HepG2 (cell line): Measurements from ENCODE around the gene PLEKHN1. TPM values are rescaled to one million over a fixed set of nuclear protein-coding genes. Genes with fewer than 3 reads are reported as not detected.

Experiments
- ATAC-seq: fragments of 200-7000 bp; cut with Tn5 transposase; 3 replicates; pipeline ENCODE4 v1.9.1; 2020; ENCODE audit warnings: mild to moderate bottlenecking, moderate library complexity
- BruUV-seq: library from RNA; stranded (reverse); fragments of 400-500 nt; replicated peaks from 2 replicates; lab custom pipeline; 2021; lab: Mats Ljungman, UMichigan
- CTCF ChIA-PET: fragments of 300-600 bp; formaldehyde crosslinking; extraction: SDS; loops from one replicate; lab custom pipeline; 2021; ENCODE audit warnings: low total read pairs, inconsistent platforms, low intra/inter-chr PET ratio; lab: Yijun Ruan, JAX
- POLR2A ChIA-PET: fragments of 350-600 bp; sonication (Branson Sonifier 250); formaldehyde crosslinking; loops from one replicate; lab custom pipeline; 2020; ENCODE audit warnings: antibody characterized with exemption, inconsistent platforms; lab: Yijun Ruan, JAX
- DNase-seq: peaks from one replicate; pipeline ENCODE4 v3.0.0-alpha.2; 2015; ENCODE audit warnings: low spot score
- FAIRE-seq: peaks from 3 replicates; lab custom pipeline; 2011; peaks lifted over from hg19 to GRCh38; lab: Jason Lieb, UNC
- H2AFZ ChIP-seq: one replicate; pipeline ENCODE4 v1.6.1; 2011; ENCODE audit warnings: low read length, inconsistent platforms
- H3K27ac ChIP-seq: fragments of 300-600 bp; 3 replicates; pipeline ENCODE4 v1.8.0; 2011; ENCODE audit warnings: mixed run types, mild to moderate bottlenecking, mixed read lengths, low read length, inconsistent platforms; ENCODE audit not compliant: insufficient read depth; ENCODE audit errors: extremely low read length
- H3K27me3 ChIP-seq, 2 experiments: fragments of 200-600 bp in 1 of 2; 2 replicates in 1 of 2; 3 replicates in 1 of 2; pipeline versions ENCODE4 v1.6.0 to v1.8.0; 2011; ENCODE audit warnings: low read length in 2 of 2, mild to moderate bottlenecking in 2 of 2, moderate library complexity in 2 of 2, inconsistent platforms in 1 of 2; ENCODE audit not compliant: insufficient read depth in 2 of 2, control insufficient read depth in 1 of 2
- H3K36me3 ChIP-seq, 2 experiments: fragments of 200-600 bp in 1 of 2; replicated peaks in 1 of 2; 2 replicates in 1 of 2; 3 replicates in 1 of 2; pipeline versions ENCODE4 v1.5.1 to v1.8.0; 2011; ENCODE audit warnings: low read length in 2 of 2, inconsistent platforms in 1 of 2; ENCODE audit not compliant: insufficient read depth in 2 of 2, control insufficient read depth in 1 of 2
- H3K4me1 ChIP-seq: 2 replicates; pipeline ENCODE4 v1.5.1; 2012; ENCODE audit warnings: low read length, inconsistent platforms; ENCODE audit not compliant: insufficient read depth
- H3K4me2 ChIP-seq: 2 replicates; pipeline ENCODE4 v1.6.0; 2011; ENCODE audit warnings: low read depth, low read length, inconsistent platforms
- H3K4me3 ChIP-seq, 3 experiments: fragments of 200-600 bp in 1 of 3; sonication (generic), shearing (Covaris generic) in 1 of 3; replicated peaks in 1 of 3; 2 replicates each; pipeline ENCODE4 v1.5.1; 2011 to 2016; ENCODE audit warnings: low read length in 3 of 3, inconsistent platforms in 2 of 3, low read depth in 2 of 3, mild to moderate bottlenecking in 2 of 3, control low read depth in 1 of 3, mixed read lengths in 1 of 3; ENCODE audit not compliant: insufficient read depth in 1 of 3
- H3K79me2 ChIP-seq: one replicate; pipeline ENCODE4 v1.6.1; 2011; ENCODE audit warnings: low read length, inconsistent platforms; ENCODE audit not compliant: insufficient read depth
- H3K9ac ChIP-seq: 2 replicates; pipeline ENCODE4 v1.6.0; 2011; ENCODE audit warnings: mild to moderate bottlenecking, low read depth, low read length, inconsistent platforms; ENCODE audit not compliant: insufficient read depth
- H3K9me3 ChIP-seq: 2 replicates; pipeline ENCODE4 v1.5.1; 2012; ENCODE audit warnings: mild to moderate bottlenecking, low read length
- H4K20me1 ChIP-seq: 2 replicates; pipeline ENCODE4 v1.6.0; 2011; ENCODE audit warnings: inconsistent platforms, mild to moderate bottlenecking, low read length, moderate library complexity; ENCODE audit not compliant: insufficient read depth
- ETV5 ChIP-seq: IDR thresholded peaks from 2 replicates; pipeline ENCODE4 v1.6.1; 2018; ENCODE audit warnings: missing biosample characterization, missing genetic modification reagents, inconsistent platforms, borderline replicate concordance
- FOSL1 ChIP-seq: sonication (generic); formaldehyde crosslinking; IDR thresholded peaks from 2 replicates; pipeline ENCODE4 v1.9.0; 2021; ENCODE audit warnings: missing genetic modification reagents, borderline replicate concordance
- NFKB2 ChIP-seq: sonication (generic); formaldehyde crosslinking; IDR thresholded peaks from 2 replicates; pipeline ENCODE4 v1.4.0; 2020; ENCODE audit warnings: missing genetic modification reagents, borderline replicate concordance
- ZNF510 ChIP-seq: sonication (generic); formaldehyde crosslinking; IDR thresholded peaks from 2 replicates; pipeline ENCODE4 v1.4.0; 2020; ENCODE audit warnings: low read depth, mild to moderate bottlenecking, missing genetic modification reagents
- WGBS: methylation state at CpG from one replicate; pipeline ENCODE4 v1.1.6; 2017; ENCODE audit warnings: low lambda C conversion rate; 5-methylcytosine and 5-hydroxymethylcytosine counted together
- in situ Hi-C: cut with HindIII; loops from 2 replicates; pipeline ENCODE4 v1.10.0; 2017; ENCODE audit warnings: low pct_unique_long_range_greater_than_20kb; ENCODE audit not compliant: extremely low pct_ligation_motif_present
- intact Hi-C: fragments of 100-400 bp; cut with micrococcal nuclease; formaldehyde crosslinking; loops from one replicate; pipeline ENCODE4 v1.10.0; 2022; ENCODE audit not compliant: unreplicated experiment
- polyA plus RNA-seq, 8 experiments: library from polyadenylated mRNA; depleted of rRNA in 3 of 8; stranded (reverse) in 7 of 8; unstranded in 1 of 8; fragments of >200 nt; fragmentation: Illumina TruSeq in 4 of 8; extraction: Trizol in 4 of 8; gene quantifications; 2 replicates each; pipeline versions ENCODE4 v1.2.1 to v1.2.3, GENCODE V29; 2011 to 2016; ENCODE audit warnings: low read depth in 4 of 8, missing spikeins in 1 of 8, mixed read lengths in 1 of 8; ENCODE audit not compliant: insufficient read depth in 1 of 8
- total RNA-seq, 5 experiments: library from RNA; depleted of rRNA; stranded (reverse); fragments of >200 nt; fragmentation: Illumina TruSeq; extraction: Trizol; gene quantifications; 2 replicates each; pipeline ENCODE4 v1.2.3, GENCODE V29; 2016; ENCODE audit warnings: low read depth in 1 of 5
- TF ChIP-seq, protein P1 (sequence below): sonication (generic); formaldehyde crosslinking; IDR thresholded peaks from 2 replicates; pipeline ENCODE4 v1.9.0; 2021; ENCODE audit warnings: mild to moderate bottlenecking, missing genetic modification reagents
- TF ChIP-seq, protein P2 (sequence below): sonication (generic); formaldehyde crosslinking; IDR thresholded peaks from 2 replicates; pipeline ENCODE4 v1.8.0; 2022; ENCODE audit warnings: missing genetic modification reagents, mild to moderate bottlenecking, moderate library complexity, borderline replicate concordance
- TF ChIP-seq, protein P3 (sequence below), 2 experiments: IDR thresholded peaks; 2 replicates each; pipeline ENCODE4 v1.6.1; 2011 to 2012; ENCODE audit warnings: low read length in 2 of 2, borderline replicate concordance in 1 of 2, low read depth in 1 of 2, mild to moderate bottlenecking in 1 of 2, moderate library complexity in 1 of 2

Gene PLEKHN1
- total and polyA plus RNA-seq, 2 of the 13 experiments (the other 11 are each of a cell fraction or from before 2014, with no cell fraction given): 0.42 to 0.58 TPM

DNA sequence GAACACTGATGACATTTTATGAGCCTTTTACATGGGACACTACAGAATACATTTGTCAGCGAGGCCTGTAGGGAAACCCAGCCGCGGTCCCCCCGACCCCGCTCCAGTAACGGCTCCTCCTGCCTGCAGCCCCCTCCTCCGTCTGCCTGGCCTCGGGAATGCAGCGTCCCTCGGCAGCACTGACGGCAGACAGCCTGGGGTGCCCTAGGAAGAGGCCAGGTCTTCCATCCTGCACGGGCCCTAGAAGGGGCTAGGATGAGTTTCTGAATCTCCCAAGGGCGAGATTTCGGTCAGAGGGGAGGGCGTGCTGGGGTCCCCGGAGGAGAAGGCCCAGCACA lies 34.1 kb upstream of the PLEKHN1 start:
- Histone ChIP-seq H3K9ac (no peak overlapping the region), H4K20me1 (no peaks in the 10 kb centered on the region), H3K9me3 (no peaks in the 10 kb centered on the region), H3K4me3 (no peak overlapping the region), H2AFZ (no peak overlapping the region), H3K79me2 (no peaks in the 10 kb centered on the region), H3K4me2 (no peak overlapping the region), H3K27me3 (peaks cover 34 to 87% of the 10 kb centered on the region in 2 experiments), H3K36me3 (no peaks in the 10 kb centered on the region), H3K27ac (no peak overlapping the region), H3K4me1 (no peaks in the 10 kb centered on the region)
- BruUV-seq: no TSS peak
- intact Hi-C loops: no loop called here
- ATAC-seq (no peak), FAIRE-seq (no peak), DNase-seq (no peak)
- in situ Hi-C loops: no loop called here
- CTCF ChIA-PET: no interaction called here
- TF ChIP-seq, protein P1, sequence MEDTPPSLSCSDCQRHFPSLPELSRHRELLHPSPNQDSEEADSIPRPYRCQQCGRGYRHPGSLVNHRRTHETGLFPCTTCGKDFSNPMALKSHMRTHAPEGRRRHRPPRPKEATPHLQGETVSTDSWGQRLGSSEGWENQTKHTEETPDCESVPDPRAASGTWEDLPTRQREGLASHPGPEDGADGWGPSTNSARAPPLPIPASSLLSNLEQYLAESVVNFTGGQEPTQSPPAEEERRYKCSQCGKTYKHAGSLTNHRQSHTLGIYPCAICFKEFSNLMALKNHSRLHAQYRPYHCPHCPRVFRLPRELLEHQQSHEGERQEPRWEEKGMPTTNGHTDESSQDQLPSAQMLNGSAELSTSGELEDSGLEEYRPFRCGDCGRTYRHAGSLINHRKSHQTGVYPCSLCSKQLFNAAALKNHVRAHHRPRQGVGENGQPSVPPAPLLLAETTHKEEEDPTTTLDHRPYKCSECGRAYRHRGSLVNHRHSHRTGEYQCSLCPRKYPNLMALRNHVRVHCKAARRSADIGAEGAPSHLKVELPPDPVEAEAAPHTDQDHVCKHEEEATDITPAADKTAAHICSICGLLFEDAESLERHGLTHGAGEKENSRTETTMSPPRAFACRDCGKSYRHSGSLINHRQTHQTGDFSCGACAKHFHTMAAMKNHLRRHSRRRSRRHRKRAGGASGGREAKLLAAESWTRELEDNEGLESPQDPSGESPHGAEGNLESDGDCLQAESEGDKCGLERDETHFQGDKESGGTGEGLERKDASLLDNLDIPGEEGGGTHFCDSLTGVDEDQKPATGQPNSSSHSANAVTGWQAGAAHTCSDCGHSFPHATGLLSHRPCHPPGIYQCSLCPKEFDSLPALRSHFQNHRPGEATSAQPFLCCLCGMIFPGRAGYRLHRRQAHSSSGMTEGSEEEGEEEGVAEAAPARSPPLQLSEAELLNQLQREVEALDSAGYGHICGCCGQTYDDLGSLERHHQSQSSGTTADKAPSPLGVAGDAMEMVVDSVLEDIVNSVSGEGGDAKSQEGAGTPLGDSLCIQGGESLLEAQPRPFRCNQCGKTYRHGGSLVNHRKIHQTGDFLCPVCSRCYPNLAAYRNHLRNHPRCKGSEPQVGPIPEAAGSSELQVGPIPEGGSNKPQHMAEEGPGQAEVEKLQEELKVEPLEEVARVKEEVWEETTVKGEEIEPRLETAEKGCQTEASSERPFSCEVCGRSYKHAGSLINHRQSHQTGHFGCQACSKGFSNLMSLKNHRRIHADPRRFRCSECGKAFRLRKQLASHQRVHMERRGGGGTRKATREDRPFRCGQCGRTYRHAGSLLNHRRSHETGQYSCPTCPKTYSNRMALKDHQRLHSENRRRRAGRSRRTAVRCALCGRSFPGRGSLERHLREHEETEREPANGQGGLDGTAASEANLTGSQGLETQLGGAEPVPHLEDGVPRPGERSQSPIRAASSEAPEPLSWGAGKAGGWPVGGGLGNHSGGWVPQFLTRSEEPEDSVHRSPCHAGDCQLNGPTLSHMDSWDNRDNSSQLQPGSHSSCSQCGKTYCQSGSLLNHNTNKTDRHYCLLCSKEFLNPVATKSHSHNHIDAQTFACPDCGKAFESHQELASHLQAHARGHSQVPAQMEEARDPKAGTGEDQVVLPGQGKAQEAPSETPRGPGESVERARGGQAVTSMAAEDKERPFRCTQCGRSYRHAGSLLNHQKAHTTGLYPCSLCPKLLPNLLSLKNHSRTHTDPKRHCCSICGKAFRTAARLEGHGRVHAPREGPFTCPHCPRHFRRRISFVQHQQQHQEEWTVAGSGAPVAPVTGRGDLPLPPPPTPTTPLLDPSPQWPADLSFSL: no peak
- TF ChIP-seq ETV5 (CRISPR knock-in tag): no peak
- no peak for TF ChIP-seq ZNF510 (CRISPR knock-in tag)
- TF ChIP-seq, protein P2, sequence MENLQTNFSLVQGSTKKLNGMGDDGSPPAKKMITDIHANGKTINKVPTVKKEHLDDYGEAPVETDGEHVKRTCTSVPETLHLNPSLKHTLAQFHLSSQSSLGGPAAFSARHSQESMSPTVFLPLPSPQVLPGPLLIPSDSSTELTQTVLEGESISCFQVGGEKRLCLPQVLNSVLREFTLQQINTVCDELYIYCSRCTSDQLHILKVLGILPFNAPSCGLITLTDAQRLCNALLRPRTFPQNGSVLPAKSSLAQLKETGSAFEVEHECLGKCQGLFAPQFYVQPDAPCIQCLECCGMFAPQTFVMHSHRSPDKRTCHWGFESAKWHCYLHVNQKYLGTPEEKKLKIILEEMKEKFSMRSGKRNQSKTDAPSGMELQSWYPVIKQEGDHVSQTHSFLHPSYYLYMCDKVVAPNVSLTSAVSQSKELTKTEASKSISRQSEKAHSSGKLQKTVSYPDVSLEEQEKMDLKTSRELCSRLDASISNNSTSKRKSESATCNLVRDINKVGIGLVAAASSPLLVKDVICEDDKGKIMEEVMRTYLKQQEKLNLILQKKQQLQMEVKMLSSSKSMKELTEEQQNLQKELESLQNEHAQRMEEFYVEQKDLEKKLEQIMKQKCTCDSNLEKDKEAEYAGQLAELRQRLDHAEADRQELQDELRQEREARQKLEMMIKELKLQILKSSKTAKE (CRISPR knock-in tag): no peak
- TF ChIP-seq, protein P3, sequence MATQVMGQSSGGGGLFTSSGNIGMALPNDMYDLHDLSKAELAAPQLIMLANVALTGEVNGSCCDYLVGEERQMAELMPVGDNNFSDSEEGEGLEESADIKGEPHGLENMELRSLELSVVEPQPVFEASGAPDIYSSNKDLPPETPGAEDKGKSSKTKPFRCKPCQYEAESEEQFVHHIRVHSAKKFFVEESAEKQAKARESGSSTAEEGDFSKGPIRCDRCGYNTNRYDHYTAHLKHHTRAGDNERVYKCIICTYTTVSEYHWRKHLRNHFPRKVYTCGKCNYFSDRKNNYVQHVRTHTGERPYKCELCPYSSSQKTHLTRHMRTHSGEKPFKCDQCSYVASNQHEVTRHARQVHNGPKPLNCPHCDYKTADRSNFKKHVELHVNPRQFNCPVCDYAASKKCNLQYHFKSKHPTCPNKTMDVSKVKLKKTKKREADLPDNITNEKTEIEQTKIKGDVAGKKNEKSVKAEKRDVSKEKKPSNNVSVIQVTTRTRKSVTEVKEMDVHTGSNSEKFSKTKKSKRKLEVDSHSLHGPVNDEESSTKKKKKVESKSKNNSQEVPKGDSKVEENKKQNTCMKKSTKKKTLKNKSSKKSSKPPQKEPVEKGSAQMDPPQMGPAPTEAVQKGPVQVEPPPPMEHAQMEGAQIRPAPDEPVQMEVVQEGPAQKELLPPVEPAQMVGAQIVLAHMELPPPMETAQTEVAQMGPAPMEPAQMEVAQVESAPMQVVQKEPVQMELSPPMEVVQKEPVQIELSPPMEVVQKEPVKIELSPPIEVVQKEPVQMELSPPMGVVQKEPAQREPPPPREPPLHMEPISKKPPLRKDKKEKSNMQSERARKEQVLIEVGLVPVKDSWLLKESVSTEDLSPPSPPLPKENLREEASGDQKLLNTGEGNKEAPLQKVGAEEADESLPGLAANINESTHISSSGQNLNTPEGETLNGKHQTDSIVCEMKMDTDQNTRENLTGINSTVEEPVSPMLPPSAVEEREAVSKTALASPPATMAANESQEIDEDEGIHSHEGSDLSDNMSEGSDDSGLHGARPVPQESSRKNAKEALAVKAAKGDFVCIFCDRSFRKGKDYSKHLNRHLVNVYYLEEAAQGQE (IDR thresholded peaks at IDR 0.05; ENCODE audit: borderline replicate concordance in 1 of 2, low read depth in 1 of 2, low read length in 2 of 2): no peak
- TF ChIP-seq FOSL1 (CRISPR knock-in tag): no peak
- no peak for TF ChIP-seq NFKB2
- WGBS: 4% methylated on average over 12 of the region's 16 CpGs
- POLR2A ChIA-PET: no interaction called here
